NCI-H146 treated with DMSO at 0.1 percent for 48 hours (cell line): ENCODE measurements around the gene ZNF226.
"Not testable (repeated sequence)": the region's sequence is repeated elsewhere in the genome, so short reads cannot be mapped to it uniquely, and the experiment has no call there.

ENCODE experiments used
- DNase-seq: peaks from one replicate; lab custom pipeline; 2025; ENCODE audit not compliant: unreplicated experiment; lab: John Stamatoyannopoulos, UW

ZNF226 gene

GRCh38 chr19:44164673-44165512 lies at the start of gene ZNF226:
Gene ZNF226, plus strand, starts transcription at chr19:44165100. Its CDS starts 4,981 bp downstream, at chr19:44170081.
- peak; percentile 99 for DNase-seq

DNA sequence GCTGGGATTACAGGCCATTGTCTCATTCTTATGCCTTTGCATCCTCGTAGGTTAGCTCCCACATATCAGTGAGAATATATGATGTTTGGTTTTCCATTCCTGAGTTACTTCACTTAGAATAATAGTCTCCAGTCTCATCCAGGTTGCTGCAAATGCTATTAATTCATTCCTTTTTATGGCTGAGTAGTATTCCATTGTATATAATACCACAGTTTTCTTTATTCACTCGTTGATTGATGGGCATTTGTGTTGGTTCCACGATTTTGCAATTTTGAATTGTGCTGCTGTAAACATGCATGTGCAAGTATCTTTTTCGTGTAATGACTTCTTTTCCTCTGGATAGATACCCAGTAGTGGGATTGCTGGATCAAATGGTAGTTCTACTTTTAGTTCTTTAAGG lies 43.7 kb upstream of the ZNF226 start:
- DNase-seq, result not testable (repeated sequence)

GRCh38 chr19:44131955-44132354 lies 32.9 kb upstream of the ZNF226 start:
- no peak for DNase-seq

- peak; percentile 57 for DNase-seq
Measured at GRCh38 chr19:44141191-44142058, 23.5 kb upstream of the ZNF226 start, which contains the start of gene ZNF234. Gene ZNF234, plus strand, starts transcription at chr19:44141554. Its CDS starts 3,079 bp downstream, at chr19:44144633.

- no peak for DNase-seq
Measured at GRCh38 chr19:44142059-44142433, 22.9 kb upstream of the ZNF226 start.

DNA sequence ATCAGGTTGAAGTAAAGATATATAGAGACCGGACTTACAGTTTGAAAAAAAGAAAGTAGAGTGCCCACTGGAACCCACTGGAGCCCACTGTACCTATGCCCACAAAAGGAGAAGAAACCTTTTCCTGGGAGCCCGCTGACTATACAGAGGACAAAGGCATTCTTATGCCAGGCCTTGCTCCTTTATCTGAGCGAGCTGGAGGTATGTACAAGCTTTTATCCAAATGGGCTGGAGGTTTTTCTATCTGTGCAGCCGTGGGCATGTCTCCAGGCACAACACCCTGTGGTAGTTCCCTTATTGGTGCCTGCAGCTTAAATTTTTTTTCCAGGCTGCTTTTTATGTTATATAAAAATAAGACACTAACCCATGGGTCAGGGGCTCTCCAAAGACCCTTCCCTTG lies 15.1 kb upstream of the ZNF226 start:
- no peak for DNase-seq

DNA sequence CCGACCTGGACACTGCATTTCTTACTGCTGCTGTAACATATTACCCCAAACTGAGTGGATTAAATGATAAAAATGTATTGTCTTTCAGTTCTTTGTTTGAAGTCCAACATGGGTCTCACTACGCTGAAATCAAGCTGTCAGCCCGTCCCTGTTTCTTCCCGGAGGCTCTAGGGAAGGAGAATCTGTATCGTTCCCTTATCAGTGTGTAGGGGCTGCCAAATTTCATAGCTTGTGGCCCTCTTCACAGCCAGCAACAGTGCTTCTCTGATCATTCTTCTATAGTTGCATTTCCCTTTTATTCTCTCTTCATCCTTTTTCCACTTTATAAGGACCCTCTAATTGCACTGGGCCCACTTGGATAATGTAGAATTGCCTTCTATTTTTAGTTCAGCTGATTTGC lies 13.4 kb upstream of the ZNF226 start:
- DNase-seq, result no peak

DNA sequence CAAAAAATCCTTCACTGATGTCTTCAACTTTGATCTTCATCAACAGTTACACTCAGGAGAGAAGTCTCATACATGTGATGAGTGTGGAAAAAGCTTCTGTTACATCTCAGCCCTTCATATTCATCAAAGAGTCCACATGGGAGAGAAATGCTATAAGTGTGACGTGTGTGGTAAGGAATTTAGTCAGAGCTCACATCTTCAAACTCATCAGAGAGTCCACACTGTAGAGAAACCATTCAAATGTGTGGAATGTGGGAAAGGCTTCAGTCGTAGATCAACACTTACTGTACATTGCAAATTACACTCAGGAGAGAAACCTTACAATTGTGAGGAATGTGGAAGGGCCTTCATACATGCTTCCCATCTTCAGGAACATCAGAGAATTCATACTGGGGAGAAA lies 8.4 kb upstream of the ZNF226 start:
- DNase-seq, result no peak

- DNase-seq, result no peak
Measured at GRCh38 chr19:44163789-44164188, 1.1 kb upstream of the ZNF226 start.

GRCh38 chr19:44164327-44164672 lies 600 bp upstream of the ZNF226 start:
- no peak for DNase-seq

DNA sequence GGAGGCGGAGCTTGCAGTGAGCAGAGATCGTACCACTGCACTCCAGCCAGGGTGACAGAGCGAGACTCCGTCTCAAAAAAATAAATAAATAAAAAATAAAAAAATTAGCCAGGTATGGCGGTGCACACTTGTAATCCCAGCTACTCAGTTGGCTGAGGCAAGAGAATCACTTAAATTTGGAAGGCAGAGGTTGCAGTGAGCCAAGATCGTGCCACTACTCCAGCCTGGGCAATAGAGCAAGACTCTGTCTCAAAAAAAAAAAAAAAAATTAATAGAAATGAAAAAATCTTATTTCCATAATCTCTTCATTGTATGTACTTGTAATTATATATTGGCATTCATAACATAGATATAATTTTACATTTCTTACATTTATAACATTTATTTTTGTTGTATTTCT lies 5.8 kb downstream of the ZNF226 start:
- not testable (repeated sequence) for DNase-seq

GRCh38 chr19:44176590-44176989 lies 11.7 kb downstream of the ZNF226 start:
- DNase-seq, result no peak

- DNase-seq, result no peak
Measured at GRCh38 chr19:44180968-44181367, 16.1 kb downstream of the ZNF226 start.

DNA sequence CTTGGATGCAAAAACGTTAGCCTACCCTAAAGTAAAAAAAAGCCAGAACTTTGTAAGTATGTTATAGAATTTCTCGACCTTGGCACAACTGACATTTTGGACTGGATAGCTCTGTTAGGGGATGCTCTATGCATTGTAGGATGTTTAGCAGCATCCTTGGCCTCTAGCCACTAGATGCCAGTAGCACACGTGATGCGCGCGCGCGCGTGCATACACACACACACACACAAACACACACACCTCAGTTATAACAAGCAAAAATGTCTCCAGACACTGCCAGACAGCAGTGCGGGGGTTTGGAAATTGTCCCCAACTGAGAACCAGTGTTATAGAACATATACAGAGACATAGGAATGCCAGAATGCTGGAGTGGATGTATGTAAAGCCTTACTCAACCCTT lies 17.2 kb downstream of the ZNF226 start:
- no peak for DNase-seq

- no peak for DNase-seq
Measured at GRCh38 chr19:44190020-44190419, 25.1 kb downstream of the ZNF226 start.

DNA sequence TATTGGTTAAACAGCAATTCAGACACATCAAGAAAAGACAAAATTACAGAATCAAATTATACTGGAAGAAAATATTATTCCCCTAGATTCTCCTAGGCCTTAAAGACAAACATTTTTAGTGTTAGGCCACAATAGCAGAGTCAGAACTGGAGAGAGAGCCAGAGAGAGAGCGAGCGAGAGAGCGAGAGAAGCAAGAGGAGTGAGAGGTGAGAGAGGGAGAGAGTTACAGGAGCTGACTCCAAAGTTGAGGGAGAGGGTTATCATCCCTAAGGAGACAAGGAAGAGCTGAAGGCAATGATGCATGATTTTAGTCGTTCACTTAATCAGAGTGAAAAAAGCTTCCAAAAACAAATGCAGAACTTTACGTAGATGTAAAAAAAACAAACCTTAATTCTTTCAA lies 27.2 kb downstream of the ZNF226 start:
- no peak for DNase-seq

- no peak for DNase-seq
Measured at GRCh38 chr19:44196772-44197171, 31.9 kb downstream of the ZNF226 start.

- no peak for DNase-seq
Measured at GRCh38 chr19:44202470-44202869, 37.6 kb downstream of the ZNF226 start.

DNA sequence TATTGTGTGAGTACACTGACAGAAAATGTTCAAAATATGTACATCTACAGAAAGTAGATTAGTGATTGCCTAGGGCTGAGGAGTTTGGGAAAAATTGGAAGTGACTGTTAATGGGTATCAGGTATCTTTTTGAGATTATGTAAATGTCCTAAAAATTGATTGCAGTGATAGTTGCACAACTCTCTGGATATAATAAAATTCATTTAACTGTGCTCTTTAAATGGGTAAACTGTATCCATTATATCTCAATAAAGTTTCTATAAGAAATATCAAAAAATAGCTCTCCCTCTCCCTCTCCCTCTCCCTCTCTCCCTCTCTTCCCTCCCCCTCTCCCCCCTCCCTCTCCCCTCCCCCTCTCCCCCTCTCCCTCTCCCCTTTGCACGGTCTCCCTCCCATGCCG lies 38.1 kb downstream of the ZNF226 start:
- no peak for DNase-seq

GRCh38 chr19:44203877-44204276 lies 39.0 kb downstream of the ZNF226 start:
- not testable (repeated sequence) for DNase-seq

GRCh38 chr19:44204772-44205171 lies 39.9 kb downstream of the ZNF226 start:
- DNase-seq, result no peak
